NOMO-1 (cell line): ENCODE results near the gene TRIM3.

ENCODE experiments used
- DNase-seq, 2 experiments: peaks; one replicate each; lab custom pipeline; 2025; ENCODE audit not compliant: unreplicated experiment in 2 of 2; lab: John Stamatoyannopoulos, UW

The TRIM3 gene

DNA sequence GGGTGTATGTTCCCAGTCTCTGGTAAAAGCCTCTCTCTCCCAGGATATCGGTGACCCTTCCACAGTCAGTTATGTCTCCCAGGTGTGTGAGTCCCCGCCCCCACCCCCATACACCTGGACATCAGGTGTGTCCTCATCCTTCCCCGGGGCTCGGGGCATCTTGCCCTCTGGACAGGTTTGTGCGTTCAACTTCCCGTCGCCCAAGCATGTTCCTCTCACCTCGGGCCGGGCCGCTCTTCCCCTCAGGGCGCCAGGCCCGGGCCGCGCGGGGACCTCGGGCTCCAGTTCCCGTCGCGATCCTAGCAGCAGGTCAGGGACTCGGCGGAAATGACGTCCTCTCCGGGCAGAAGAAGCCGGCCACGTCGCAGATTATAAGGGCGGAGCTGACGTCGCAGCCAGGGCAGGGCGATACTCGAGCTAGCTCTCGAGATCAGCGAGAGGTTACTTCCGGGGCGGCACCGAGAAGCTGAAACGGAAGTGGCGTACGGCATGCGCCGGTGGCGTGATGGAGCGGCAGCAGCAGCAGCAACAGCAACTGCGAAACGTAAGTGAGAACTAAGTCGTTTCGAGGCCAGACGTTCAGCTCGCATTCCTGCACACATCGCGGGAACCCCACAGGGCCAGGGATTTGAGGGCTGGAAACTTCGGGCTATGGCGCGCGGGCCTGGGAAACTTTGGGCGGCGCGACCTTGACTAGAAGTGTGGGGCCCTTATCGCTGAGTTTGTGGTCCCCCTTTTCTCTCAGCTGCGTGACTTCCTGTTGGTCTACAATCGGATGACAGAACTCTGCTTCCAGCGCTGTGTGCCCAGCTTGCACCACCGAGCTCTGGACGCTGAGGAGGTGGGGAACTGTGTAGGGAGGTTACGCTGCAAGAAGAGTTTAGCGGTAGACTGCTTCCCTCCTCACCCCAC is 7.5 kb upstream of the TRIM3 start, which contains the start of the genes ARFIP2 and TIMM10B:
ARFIP2 (minus strand) TSS at position 320 of the 912 bp plus-strand sequence. CDS start 910 bp downstream, outside the sequence.
TIMM10B (plus strand) TSS at position 490 of the 912 bp plus-strand sequence; CDS start at position 506, 16 bp downstream.
- peak; percentile 98 to 99 for DNase-seq

DNA sequence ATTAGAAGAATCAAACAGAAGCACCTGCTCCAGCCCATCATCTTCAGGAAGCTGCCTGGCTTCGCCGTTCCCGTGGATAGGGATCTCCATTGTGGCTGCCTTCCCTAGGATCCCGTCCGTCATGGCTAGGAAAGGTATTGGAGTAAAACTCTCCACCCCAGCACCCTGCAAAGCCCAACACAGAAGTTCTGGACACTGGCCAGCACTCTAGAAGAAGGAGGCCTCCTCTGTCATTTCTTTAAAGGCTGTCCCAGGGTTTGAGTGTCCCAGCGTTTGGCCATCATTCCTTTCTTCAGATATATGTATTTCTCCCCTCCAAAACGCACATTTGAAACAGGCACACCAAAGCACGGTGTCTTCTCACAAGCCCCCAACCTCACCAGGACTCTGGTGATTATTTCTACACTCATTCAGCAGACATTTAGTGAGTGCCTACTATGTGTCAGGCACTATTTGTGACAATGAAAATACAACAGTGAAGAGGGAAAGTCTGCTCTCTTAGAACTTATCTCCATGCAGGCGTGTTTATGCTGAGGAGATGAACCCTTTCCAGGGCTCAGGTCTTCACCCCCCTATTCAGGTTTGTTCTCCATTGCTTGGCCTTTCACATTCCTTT is 6.7 kb upstream of the TRIM3 start:
- no peak for DNase-seq

DNA sequence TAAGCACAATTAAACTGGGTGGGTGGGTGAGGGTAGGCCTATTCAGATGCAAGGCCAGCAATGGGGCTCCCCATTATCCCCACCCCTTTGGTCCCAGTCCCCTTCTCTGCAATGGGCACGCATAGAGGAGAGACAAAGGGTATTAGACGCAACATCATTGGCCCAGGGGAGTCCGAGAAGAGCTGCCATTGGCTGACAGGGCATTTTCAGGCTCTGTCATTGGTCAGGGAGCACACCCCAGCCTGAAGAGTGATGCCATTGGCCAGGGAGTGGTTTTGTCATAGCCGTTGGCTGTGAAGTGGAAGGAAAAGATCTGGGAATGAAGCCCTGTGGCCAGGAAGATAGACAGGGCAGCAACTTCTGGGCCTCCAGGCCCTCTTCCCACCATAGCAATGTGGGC is 2.8 kb upstream of the TRIM3 start:
- DNase-seq, result no peak

DNA sequence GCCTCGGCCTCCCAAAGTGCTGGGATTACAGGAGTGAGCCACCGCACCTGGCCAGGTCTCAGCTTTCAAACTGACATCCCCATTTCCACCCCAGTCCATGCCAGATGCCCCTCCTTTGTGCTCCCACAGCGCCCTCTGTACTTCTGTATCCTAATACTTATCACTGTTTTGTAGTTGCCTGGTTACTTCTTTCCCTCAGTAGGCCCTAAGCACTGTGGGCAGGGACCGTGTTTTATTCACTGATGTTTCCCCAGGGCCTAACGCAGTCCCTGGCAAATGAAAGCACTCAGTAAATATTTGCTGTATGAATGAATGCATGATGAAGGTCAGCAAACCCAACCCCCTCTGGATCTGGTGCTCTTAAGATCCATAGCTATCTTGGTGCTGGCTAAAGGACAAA is 2.2 kb upstream of the TRIM3 start:
- no peak for DNase-seq

DNA sequence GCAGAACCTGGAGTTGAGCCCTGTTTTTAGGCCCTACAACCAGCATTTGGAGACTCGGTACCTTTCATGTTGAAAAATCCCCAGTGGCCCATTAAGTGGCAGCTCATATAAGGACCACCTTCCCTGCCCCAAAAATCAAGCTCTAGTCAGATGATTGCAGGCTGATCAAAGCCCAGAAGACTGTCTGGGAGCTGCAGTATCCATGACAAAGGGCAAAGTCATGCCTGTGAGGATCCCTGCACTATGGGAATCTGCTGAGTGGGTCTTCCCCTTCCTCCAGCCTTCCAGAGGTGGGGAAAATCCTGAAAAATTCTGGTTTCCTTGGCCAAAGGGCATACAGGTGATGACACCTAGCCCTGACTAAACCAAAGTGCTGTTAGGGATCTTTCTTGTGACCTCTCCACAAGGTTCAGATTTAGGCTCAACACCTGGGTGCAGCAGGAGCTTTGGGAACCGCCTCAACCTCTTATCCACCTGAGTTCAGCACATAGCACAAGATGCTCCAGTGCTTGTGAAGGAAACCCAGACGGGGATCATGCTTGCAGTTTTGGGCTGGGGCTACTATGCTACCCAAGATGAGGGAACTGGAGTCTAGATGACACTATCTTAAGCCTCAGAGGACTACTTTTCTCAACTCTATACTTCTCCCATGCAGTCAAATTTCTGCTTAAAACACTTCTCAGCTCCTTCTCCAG is 1.2 kb upstream of the TRIM3 start:
- no peak for DNase-seq

DNA sequence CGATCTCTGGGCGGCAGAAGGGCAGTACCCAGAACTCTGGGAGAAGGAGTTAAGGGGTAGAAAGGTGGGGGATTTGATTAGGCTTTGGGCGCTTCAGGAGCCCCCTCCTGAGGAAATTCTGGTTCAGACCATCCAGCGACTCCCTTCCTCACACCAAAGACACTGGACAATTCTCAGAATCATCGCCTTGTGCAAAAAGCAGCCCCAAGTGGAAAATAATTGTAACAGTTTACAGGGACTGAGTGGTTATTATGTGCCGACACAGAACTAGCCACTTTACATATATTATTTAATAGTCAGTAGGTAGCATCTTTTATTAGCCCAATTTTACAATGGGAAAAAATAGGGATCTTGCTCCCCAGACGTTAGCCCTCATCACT is 662 bp upstream of the TRIM3 start:
- DNase-seq, result no peak

DNA sequence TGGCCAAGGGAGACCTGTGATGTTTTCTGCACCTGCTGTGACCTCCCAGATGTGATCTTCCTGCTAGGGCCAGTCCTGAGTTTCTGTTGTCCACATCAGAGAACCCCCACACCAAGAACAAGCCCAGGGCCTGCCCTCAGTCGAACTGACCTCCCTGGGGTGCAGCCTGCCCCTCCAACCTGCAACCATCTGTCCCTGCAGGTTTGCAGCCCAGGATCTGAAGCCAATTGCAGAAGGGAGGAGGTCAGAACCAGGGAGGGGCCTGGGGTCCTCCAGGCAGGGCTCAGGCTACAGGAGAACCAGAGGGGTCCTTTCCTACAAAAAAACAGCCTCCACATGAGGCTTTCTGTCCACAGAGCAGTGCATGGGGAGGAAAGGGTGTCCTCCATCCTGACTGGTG is 807 bp downstream of the TRIM3 start:
- no peak for DNase-seq

DNA sequence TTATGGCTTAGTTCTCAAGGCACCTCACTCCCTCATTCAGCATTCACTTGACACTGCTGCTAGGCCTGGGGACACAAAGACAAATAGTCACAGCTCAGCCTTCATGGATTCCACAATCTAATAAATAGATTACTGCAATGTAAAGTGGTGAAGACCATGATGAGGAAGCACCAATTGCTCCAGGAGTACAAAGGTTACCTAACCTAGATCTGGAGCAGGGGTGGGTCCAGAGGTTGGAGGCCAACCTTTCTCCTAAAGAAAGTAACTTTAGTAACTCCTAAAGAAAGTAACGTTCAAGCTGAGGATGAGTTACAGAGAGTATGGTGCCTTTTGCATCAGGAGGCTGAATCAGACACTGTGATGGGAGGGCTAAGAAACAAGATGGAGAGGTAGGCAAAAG is 4.1 kb downstream of the TRIM3 start:
- no peak for DNase-seq

DNA sequence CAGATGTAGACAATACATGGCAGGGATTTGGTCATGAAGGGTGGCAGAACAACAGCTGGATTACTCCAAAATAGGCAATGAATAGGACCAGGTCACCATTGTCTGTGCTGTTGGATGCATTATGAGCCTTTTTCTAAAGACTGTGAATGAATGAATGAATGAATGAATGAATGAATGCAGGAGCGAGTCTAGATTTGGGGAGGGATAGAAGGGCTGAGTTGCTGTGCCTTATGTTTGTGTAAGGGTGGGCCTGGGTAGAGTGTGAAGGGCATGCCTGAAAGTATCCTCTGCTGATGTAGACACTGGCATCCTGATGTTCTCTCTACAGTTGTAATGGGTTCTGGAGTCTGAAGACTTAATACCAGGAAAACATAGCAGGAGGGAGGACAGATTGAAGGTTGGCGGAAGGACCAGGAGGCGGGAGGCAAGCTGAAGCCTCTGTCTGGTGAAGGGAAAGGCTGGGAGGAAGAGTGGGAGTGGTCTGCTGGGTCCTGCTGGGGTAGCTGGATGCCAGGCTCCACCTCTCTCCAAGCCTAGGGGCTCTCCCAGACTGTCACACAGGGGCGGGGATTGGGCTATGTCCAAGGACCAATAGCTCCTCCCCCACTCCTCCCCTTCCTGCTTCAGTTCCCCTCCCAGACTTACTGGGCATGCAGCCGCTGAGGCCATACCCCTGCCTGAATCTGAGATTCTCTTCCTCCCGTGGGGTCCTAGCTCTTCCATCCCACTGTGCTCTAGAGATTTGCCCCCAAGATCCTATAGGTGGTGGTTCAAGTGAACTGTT is 4.8 kb downstream of the TRIM3 start:
- no peak for DNase-seq

DNA sequence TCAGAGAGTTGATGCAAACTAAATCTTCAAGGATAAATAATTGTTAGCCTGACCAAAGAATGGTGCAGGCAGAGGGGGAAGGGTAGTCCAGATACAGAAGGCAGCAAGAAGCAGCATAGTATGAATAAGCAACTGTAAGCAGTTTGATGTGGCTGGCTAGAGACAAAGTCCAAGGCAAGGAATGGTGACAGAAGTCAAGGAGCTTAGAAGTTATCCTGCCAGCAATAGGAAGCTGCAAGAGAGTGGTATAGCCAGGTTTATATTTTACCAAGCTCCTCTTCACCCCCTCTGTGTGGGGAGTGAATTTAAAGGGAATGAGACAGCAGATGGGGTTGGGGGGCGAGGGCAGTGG is 14.7 kb downstream of the TRIM3 start:
- DNase-seq, result no peak

DNA sequence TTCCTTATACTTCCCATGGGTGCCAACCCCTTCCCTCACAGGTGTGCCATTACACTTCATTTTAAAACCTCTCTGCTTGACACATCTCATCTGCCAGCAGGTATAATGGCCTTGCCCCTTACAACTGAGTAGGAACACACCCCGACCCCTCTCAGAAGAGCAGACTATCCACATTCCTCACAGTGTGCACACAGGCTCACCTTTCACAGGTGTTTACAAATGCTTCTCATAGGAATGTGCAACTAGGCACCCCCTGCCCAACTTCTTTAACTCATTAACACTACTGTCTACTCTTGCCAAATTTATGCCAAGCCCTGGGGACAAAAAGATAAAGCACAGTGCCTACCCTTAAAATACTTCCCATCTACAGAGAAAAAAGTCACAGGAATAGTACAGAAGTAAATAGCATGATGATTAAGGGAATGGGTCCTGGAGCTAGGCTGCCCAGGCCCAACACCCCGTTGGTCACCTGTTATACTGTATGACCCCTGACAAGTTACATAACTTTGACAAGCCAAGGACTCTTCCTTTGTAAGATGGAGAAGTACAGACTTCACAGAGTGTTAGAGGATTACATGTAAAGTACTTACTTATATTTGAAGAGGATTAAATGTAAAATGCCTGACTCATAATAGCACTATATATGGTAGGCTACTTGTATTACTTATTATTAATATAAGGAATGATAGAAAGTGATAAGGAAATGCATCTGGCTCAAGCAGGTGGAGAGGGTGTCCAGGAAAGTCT is 15.2 kb downstream of the TRIM3 start:
- no peak for DNase-seq

DNA sequence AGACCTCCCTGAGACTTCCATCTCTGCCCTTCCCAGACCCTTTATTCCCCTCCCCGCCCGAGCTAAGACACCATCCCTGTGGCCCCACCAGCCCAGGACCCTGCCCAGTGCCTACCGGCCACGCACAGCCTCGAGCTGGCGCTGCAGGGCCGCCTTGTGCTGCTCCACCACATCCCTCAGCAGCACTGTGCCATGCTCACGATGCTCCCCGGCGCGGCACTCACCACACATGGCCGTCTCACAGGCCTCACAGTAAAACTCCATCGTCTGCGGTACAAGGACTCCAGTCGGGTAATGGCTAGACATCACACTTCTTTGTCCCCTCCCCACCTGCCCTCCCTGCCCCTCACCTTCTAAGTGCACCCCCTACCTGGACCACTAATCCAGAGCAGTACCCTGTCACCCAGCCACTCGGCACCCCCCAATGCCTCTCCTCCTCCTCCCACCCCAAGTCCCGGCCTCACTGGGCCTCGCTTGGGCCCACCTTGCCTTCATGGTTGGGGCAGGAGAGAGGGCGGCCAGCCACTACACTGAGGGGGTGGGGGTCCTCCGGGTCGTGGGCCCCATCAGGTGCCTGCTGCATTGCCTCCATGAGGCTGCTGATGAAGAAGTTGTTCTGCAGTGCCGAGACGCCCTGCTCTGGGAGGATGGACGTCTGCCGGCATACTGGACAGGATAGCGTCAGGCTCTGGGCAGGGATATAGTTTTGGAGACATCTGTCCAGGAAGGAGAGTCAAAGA is 16.0 kb downstream of the TRIM3 start:
- DNase-seq, result no peak

DNA sequence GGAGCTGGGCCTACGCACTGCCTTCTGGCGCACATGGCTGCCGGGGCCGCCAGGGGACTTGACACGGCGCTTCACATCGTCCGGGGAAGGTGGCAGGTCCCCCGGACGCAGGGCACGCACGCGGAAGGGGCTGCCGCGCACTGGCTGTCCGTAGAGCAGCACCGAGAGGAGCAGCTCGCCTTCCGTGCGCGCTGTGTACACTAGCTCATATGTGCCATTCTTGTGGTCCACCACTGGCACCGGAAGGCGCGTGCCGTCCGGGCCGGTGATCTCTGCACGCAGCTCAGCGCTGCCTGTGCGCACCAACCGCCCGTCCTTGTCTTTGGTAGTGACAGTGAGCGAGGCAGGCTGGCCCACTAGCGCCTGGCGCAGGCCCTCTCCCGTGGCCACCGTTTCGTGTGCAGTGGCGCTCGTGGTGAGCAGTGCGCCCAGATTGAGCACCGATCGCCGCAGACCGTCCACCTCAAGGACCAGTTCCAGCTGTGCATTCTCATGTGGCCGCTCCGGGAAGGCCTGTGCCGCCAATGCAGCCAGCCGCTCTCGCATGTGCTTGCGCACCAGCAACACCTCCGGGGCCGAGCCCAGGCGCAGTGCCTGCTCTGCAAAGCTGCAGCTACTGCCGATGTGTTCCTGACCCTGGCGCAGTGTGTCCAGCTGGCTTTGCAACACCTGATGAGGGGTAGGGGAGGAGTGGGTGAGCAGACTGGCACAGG is 17.2 kb downstream of the TRIM3 start:
- no peak for DNase-seq

DNA sequence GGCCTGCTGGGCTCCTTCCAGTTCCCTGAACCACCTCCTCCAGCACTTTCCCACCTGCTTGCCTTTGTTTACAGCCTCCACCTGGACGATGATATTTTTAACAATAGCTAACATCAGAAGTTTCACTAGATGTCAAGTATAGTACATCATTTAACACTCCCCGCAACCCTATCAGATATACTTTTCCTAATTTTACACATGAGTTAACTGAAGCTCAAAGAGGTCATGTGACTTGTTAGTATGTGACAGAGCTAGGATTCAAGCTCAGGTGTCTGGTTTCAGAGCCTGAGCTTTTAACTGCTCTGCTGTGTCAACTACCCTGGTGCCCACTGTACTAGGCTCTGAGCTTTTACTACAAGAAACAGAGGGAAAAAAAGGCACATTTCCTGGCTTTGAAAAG is 18.7 kb downstream of the TRIM3 start:
- no peak for DNase-seq

DNA sequence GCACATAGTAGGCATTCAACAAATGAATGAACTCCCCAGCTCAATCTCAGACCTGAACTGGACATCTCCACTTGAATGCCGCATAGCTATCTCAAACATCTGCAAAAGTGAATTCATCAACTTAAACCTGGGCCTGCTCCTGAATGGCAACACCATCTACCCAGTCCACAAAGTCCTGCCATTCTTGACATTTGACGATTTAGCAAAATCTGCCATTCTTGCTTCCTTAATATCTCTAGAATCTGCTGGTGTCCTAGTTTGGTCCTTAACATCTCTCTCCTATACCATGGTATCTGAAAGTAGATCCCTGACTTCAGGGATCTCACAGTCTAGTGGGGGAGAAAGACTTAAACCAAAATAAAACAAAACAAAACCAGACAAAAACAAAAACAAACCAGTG is 20.6 kb downstream of the TRIM3 start:
- DNase-seq, result no peak

DNA sequence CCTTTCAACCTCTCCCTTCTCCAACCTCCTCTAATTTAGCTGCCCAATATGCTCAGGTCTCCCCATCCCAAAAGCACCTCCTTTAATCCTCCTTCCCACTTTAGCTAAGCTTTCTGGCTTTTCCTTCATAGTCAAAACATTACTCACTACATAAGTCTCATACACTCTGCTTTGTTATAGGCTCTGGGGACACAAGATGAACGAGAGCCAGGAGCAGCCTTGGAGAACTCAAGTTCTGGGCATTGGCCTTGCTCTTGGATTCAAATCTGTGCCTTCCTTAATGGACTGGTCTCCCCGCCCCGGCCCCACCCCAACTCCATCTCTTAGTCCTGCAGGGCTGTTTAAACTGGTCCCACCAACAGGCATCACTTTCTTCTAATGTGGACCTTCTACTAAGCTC is 21.5 kb downstream of the TRIM3 start:
- no peak for DNase-seq

DNA sequence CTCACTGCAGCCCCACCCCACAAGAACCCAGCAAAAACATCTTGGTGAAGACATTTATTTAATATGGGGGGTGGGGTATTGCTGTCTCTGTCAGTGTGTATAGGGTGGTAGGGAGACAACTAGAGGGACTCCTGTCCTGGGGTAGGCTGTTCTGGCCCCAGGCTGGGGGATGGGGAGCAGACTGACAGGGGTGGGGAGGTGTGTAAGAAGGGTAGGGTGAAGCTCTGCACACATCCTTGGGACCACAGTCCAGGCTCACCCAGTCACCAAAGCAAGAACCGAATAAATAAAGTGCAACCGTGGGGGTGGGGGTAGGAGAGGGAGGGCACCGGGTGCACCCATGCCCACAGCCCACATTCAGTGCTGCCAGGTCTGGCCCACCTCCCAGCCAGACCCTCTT is 25.2 kb downstream of the TRIM3 start:
- DNase-seq, result no peak

DNA sequence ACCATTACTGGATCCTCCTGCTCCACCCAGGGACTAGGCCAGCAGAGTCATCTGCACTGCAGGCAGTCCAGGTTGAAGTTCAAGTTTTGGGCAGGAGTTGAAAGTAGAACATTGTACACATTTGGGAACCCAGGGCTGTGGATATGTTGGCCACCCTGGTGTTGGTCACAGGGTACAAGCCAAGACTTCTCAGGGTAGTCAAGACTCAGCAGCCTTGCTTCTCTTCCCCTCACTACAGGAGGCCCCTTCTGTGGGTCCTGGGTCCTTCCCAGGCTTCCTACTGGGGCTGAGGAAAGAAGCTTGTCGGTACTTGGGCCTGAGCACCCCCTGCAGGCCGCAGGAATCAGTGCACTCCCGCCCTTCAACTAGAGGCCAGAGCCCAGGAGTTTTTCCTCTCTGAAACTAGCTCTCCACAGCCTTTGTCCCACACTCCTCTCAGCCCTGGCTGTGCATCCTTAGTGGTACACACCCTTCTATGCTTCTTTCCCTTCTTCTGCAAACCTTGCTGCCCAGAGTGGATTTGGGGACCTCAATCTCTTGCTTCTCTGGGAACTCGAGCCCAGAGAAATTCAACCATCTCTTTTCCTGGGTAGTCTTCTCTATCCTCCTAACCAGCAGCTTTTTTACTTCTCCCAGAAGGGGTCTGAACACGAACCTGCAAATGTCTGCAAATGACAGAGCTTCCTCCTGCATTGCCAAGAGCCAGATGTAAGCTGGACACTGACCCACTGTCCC is 30.3 kb downstream of the TRIM3 start:
- DNase-seq, result peak; percentile 42 to 50
